PC-9 (cell line): ENCODE data around the gene DEPDC4. TPM values are rescaled to one million over a fixed set of nuclear protein-coding genes. Genes with fewer than 3 reads are reported as not detected.

Source experiments
- BruUV-seq: library from RNA; stranded (reverse); fragments of 400-500 nt; replicated peaks from 2 replicates; lab custom pipeline; 2021; lab: Mats Ljungman, UMichigan
- CTCF ChIA-PET: fragments of 300-600 bp; sonication (Branson Sonifier 250); formaldehyde crosslinking; loops from one replicate; lab custom pipeline; 2022; ENCODE audit warnings: antibody characterized with exemption; lab: Charles Lee
- POLR2A ChIA-PET: fragments of 300-600 bp; sonication (Branson Sonifier 250); formaldehyde crosslinking; loops from one replicate; lab custom pipeline; 2022; ENCODE audit warnings: antibody characterized with exemption; ENCODE audit not compliant: unreplicated experiment; lab: Charles Lee
- DNase-seq, 2 experiments: peaks; one replicate each; pipeline versions ENCODE4 v3.0.0 to v3.0.0-alpha.2; 2015 to 2022; ENCODE audit warnings: mixed read lengths in 1 of 2
- H2AFZ ChIP-seq: fragments of 200-600 bp; sonication (generic); 2 replicates; pipeline ENCODE4 v1.8.1; 2017; ENCODE audit warnings: antibody characterized with exemption
- H3F3A ChIP-seq: fragments of 200-600 bp; sonication (generic); 2 replicates; pipeline ENCODE4 v1.8.1; 2017; ENCODE audit warnings: antibody characterized with exemption, mild to moderate bottlenecking, low read depth; ENCODE audit not compliant: insufficient read depth
- H3K27ac ChIP-seq: fragments of 200-600 bp; sonication (generic); 2 replicates; pipeline ENCODE4 v1.6.1; 2016; ENCODE audit warnings: mixed run types
- H3K27me3 ChIP-seq: fragments of 200-600 bp; sonication (generic); 2 replicates; pipeline ENCODE4 v1.6.1; 2016; ENCODE audit warnings: low read depth, mixed run types; ENCODE audit not compliant: insufficient read depth
- H3K36me3 ChIP-seq: fragments of 200-600 bp; sonication (generic); 2 replicates; pipeline ENCODE4 v1.6.1; 2016; ENCODE audit warnings: low read depth, mixed run types
- H3K4me1 ChIP-seq: fragments of 200-600 bp; sonication (generic); replicated peaks from 2 replicates; pipeline ENCODE4 v1.6.1; 2016; ENCODE audit warnings: mixed run types; ENCODE audit not compliant: insufficient read depth
- H3K4me2 ChIP-seq: fragments of 200-600 bp; sonication (generic); 2 replicates; pipeline ENCODE4 v1.6.1; 2017; ENCODE audit warnings: mixed run types
- H3K4me3 ChIP-seq: fragments of 200-600 bp; sonication (generic); 2 replicates; pipeline ENCODE4 v1.6.1; 2016; ENCODE audit warnings: mixed run types
- H3K79me2 ChIP-seq: fragments of 200-600 bp; sonication (generic); 2 replicates; pipeline ENCODE4 v1.6.1; 2017; ENCODE audit warnings: low read depth, mixed run types
- H3K9me2 ChIP-seq: fragments of 200-600 bp; sonication (generic); 2 replicates; pipeline ENCODE4 v1.8.1; 2017; ENCODE audit warnings: mild to moderate bottlenecking; ENCODE audit not compliant: insufficient read depth
- H3K9me3 ChIP-seq: fragments of 200-600 bp; sonication (generic); 2 replicates; pipeline ENCODE4 v1.8.1; 2016; ENCODE audit warnings: low read depth; ENCODE audit not compliant: insufficient read depth
- H4K20me1 ChIP-seq: fragments of 200-600 bp; sonication (generic); 2 replicates; pipeline ENCODE4 v1.8.1; 2017; ENCODE audit not compliant: insufficient read depth
- EZH2 ChIP-seq: fragments of 200-600 bp; sonication (generic); IDR thresholded peaks from 2 replicates; pipeline ENCODE4 v1.8.0; 2017; ENCODE audit warnings: antibody characterized with exemption, low read depth
- intact Hi-C: fragments of 100-400 bp; cut with micrococcal nuclease; formaldehyde crosslinking; loops from one replicate; pipeline ENCODE4 v1.10.0; 2022; ENCODE audit not compliant: unreplicated experiment
- total RNA-seq: library from RNA; stranded (reverse); gene quantifications from 2 replicates; pipeline ENCODE4 v1.2.3, GENCODE V29; 2021
- TF ChIP-seq, protein P1 (sequence below): fragments of 200-600 bp; sonication (generic); conservative IDR thresholded peaks from 2 replicates; pipeline ENCODE4 v1.6.1; 2017; ENCODE audit warnings: mixed run types, antibody characterized with exemption, mild to moderate bottlenecking, moderate library complexity

The DEPDC4 gene
- total RNA-seq, 1 experiment from 2014 or later, result 1.8 TPM

- Histone ChIP-seq H3K9me3 (no peaks in the 10 kb centered on the region), H2AFZ (no peak overlapping the region), H3K79me2 (no peaks in the 10 kb centered on the region), H3K4me1 (no peaks in the 10 kb centered on the region), H3K4me2 (no peak overlapping the region), H3K27ac (no peak overlapping the region), H3K36me3 (peaks cover 16% of the 10 kb centered on the region), H4K20me1 (no peaks in the 10 kb centered on the region; the same call in 1 of the 2 replicates), H3K27me3 (no peaks in the 10 kb centered on the region), H3K4me3 (no peak overlapping the region), H3F3A (no peaks in the 10 kb centered on the region), H3K9me2 (no peaks in the 10 kb centered on the region)
- DNase-seq, result no peak
- TF ChIP-seq, protein P1, sequence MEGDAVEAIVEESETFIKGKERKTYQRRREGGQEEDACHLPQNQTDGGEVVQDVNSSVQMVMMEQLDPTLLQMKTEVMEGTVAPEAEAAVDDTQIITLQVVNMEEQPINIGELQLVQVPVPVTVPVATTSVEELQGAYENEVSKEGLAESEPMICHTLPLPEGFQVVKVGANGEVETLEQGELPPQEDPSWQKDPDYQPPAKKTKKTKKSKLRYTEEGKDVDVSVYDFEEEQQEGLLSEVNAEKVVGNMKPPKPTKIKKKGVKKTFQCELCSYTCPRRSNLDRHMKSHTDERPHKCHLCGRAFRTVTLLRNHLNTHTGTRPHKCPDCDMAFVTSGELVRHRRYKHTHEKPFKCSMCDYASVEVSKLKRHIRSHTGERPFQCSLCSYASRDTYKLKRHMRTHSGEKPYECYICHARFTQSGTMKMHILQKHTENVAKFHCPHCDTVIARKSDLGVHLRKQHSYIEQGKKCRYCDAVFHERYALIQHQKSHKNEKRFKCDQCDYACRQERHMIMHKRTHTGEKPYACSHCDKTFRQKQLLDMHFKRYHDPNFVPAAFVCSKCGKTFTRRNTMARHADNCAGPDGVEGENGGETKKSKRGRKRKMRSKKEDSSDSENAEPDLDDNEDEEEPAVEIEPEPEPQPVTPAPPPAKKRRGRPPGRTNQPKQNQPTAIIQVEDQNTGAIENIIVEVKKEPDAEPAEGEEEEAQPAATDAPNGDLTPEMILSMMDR, result no peak
- TF ChIP-seq EZH2, result no peak
- ChIA-PET POLR2A (no interaction called here), CTCF (no interaction called here)
- intact Hi-C loops, result no loop called here
- no TSS peak for BruUV-seq
Observed at GRCh38 chr12:100215209-100215608, 51.7 kb downstream of the DEPDC4 start.

- intact Hi-C loops, result no loop called here
Observed at GRCh38 chr12:100214518-100214917, 52.4 kb downstream of the DEPDC4 start.

DNA sequence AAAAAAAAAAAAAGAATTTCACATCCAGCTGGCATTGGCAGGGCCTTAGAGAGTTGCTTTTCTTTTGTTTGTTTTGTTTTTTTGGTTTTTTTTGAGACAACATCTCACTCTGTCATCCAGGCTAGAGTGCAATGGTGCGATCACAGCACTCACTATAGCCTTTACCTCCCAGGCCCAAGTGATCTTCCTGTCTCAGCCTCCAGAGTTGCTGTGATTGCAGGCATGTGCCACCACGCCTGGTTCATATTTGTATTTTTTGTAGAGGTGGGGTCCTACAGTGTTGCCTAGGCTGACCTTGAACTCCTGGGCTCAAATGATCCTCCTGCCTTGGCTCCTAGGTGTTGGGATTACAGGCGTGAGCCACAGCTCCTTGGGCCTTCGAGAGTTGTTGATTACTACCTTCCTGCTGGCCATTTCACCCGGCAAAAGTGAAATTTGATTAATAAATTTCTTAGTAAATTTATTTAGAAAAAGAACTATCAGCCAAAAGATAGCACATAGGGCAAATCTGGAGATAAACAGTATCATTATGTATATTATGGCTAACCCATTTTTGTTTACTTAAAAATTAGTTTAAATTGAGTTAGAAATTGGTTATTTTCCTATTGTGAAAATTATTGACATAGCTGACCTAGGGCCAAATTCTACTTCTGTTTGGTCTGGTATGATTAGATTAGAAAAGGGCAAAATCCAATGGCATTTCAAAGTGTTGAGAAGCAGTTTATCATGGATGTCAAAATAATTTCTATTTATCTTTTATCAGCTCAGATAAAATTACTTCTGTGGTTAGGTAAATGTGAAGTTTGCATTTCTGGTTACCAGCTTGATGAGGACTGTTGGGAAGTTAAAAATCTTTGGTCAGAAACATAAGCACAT lies 53.6 kb downstream of the DEPDC4 start:
- no peak overlapping the region for H3K27ac ChIP-seq
- no TSS peak for BruUV-seq
- no peaks in the 10 kb centered on the region for H3K9me2 ChIP-seq
- H3K27me3 ChIP-seq, result no peaks in the 10 kb centered on the region
- H3K4me2 ChIP-seq, result no peak overlapping the region
- no peaks in the 10 kb centered on the region; the same call in 1 of the 2 replicates for H4K20me1 ChIP-seq
- DNase-seq, result no peak
- H3K4me3 ChIP-seq, result no peak overlapping the region
- no peaks in the 10 kb centered on the region for H3K79me2 ChIP-seq
- H2AFZ ChIP-seq, result no peak overlapping the region
- TF ChIP-seq, protein P1, result no peak
- TF ChIP-seq EZH2, result no peak
- peaks cover 6% of the 10 kb centered on the region for H3K36me3 ChIP-seq
- ChIA-PET POLR2A (no interaction called here), CTCF (no interaction called here)
- no peaks in the 10 kb centered on the region for H3K4me1 ChIP-seq
- intact Hi-C loops, result no loop called here
- H3F3A ChIP-seq, result no peaks in the 10 kb centered on the region
- no peaks in the 10 kb centered on the region for H3K9me3 ChIP-seq

More at GRCh38 chr12:100214518-100214917, 52.4 kb downstream of the DEPDC4 start:
- Histone ChIP-seq H3K27me3 (no peaks in the 10 kb centered on the region), H3K4me3 (no peak overlapping the region), H3K9me3 (no peaks in the 10 kb centered on the region), H3K36me3 (peaks cover 11% of the 10 kb centered on the region), H4K20me1 (no peaks in the 10 kb centered on the region; the same call in 1 of the 2 replicates), H3F3A (no peaks in the 10 kb centered on the region), H3K4me1 (no peaks in the 10 kb centered on the region), H3K27ac (no peak overlapping the region), H3K79me2 (no peaks in the 10 kb centered on the region), H3K9me2 (no peaks in the 10 kb centered on the region), H3K4me2 (no peak overlapping the region), H2AFZ (no peak overlapping the region)
- DNase-seq, result no peak
- ChIA-PET CTCF (no interaction called here), POLR2A (no interaction called here)
- no TSS peak for BruUV-seq
- TF ChIP-seq, protein P1, result no peak
